Erythroblast (primary cell): Measurements from ENCODE around the gene GNG4.

Experiments used
- GATA1 ChIP-seq: IDR thresholded peaks from 2 replicates; pipeline ENCODE4 v1.6.1; 2011; ENCODE audit warnings: low read depth, mild to moderate bottlenecking, control low read depth, low read length, moderate library complexity
- POLR2A ChIP-seq: IDR thresholded peaks from 2 replicates; pipeline ENCODE4 v1.6.1; 2011; ENCODE audit warnings: mild to moderate bottlenecking, low read length

- TF ChIP-seq POLR2A = no peak
- TF ChIP-seq GATA1 = no peak
Observed at GRCh38 chr1:235597867-235598553, 51.6 kb downstream of the GNG4 start.
